ENCODE measurements around the gene SLC25A38.

DNA sequence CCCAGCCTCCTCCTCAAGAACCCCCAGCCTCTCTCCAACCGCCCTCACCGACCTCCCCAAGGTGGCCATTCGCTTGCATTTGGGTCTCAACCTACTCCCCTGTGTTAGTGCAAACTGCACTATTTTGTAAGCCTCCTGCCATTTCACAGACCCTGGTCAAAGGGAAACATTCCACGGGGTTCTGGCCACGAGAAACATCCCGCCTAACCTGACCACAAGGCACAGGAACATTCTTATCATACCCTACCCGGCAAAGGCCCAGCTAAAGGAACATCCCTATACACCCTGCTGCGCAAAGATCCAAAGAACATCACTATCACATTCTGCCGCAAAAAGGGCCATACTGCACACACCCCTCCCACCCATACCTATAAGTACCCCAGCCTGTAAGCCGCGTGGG lies 46.3 kb downstream of the SLC25A38 start:
- TF ChIP-seq, protein P1, sequence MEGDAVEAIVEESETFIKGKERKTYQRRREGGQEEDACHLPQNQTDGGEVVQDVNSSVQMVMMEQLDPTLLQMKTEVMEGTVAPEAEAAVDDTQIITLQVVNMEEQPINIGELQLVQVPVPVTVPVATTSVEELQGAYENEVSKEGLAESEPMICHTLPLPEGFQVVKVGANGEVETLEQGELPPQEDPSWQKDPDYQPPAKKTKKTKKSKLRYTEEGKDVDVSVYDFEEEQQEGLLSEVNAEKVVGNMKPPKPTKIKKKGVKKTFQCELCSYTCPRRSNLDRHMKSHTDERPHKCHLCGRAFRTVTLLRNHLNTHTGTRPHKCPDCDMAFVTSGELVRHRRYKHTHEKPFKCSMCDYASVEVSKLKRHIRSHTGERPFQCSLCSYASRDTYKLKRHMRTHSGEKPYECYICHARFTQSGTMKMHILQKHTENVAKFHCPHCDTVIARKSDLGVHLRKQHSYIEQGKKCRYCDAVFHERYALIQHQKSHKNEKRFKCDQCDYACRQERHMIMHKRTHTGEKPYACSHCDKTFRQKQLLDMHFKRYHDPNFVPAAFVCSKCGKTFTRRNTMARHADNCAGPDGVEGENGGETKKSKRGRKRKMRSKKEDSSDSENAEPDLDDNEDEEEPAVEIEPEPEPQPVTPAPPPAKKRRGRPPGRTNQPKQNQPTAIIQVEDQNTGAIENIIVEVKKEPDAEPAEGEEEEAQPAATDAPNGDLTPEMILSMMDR (optimal IDR thresholded peaks at IDR 0.05 in 1 of 3, IDR thresholded peaks at IDR 0.05 in 1 of 3, conservative IDR thresholded peaks at IDR 0.05 in 1 of 3; ENCODE audit: extremely low read depth in 1 of 3, insufficient read depth in 2 of 3, low read length in 3 of 3): no peak
- TF ChIP-seq EZH2 (IDR thresholded peaks at IDR 0.05; ENCODE audit: low read length): no peak
